Body of pancreas (tissue), 4 donors: ENCODE data around the gene PDZD2.

Experiments used
- CTCF ChIP-seq, 7 experiments: fragments of 450-650 bp in 4 of 7; fragments of 200-600 bp in 3 of 7; sonication (generic) in 3 of 7; IDR thresholded peaks; one replicate each; pipeline ENCODE4 v1.5.1; 2016 to 2019; ENCODE audit warnings: antibody characterized with exemption in 7 of 7
- POLR2A ChIP-seq, 3 donors: fragments of 450-650 bp; IDR thresholded peaks; one replicate each; pipeline ENCODE4 v1.6.1; 2016; ENCODE audit warnings: antibody characterized with exemption in 3 of 3, mild to moderate bottlenecking in 2 of 3

- TF ChIP-seq CTCF (IDR thresholded peaks at IDR 0.05): no peak
- no peak for TF ChIP-seq POLR2A (IDR thresholded peaks at IDR 0.05)
Observed at GRCh38 chr5:32131604-32132003, 492.7 kb downstream of the PDZD2 start.
